KOPT-K1 (cell line): ENCODE measurements around the gene TLE3.

Experiments
- H3K27ac ChIP-seq: fragments of 200-600 bp; sonication (generic); 2 replicates; pipeline ENCODE4 v1.5.1; 2016; ENCODE audit warnings: antibody characterized with exemption, mild to moderate bottlenecking, low read depth, low read length; ENCODE audit not compliant: poor library complexity, severe bottlenecking
- H3K36me3 ChIP-seq: fragments of 200-600 bp; sonication (generic); 2 replicates; pipeline ENCODE4 v1.5.1; 2017; ENCODE audit warnings: antibody characterized with exemption, mild to moderate bottlenecking, low read length, moderate library complexity; ENCODE audit not compliant: insufficient read depth
- H3K9me3 ChIP-seq: fragments of 200-600 bp; sonication (generic); 2 replicates; pipeline ENCODE4 v1.5.1; 2017; ENCODE audit warnings: antibody characterized with exemption, low read length, mild to moderate bottlenecking; ENCODE audit not compliant: insufficient read depth, poor library complexity, severe bottlenecking

The TLE3 gene

GRCh38 chr15:70087708-70088352, 9.9 kb downstream of the TLE3 start:
- H3K36me3 ChIP-seq: peaks cover 99% of the 10 kb centered on the region
- no peaks in the 10 kb centered on the region for H3K9me3 ChIP-seq
- H3K27ac ChIP-seq: no peak overlapping the region

GRCh38 chr15:70086636-70087035, 11.1 kb downstream of the TLE3 start:
- no peaks in the 10 kb centered on the region for H3K9me3 ChIP-seq
- H3K27ac ChIP-seq: no peak overlapping the region
- peaks cover 99% of the 10 kb centered on the region for H3K36me3 ChIP-seq

- Histone ChIP-seq H3K9me3 (no peaks in the 10 kb centered on the region), H3K36me3 (peaks cover 99% of the 10 kb centered on the region), H3K27ac (no peak overlapping the region)
These were observed 13.3 kb downstream of the TLE3 start for GRCh38 chr15:70084461-70084860.

- no peaks in the 10 kb centered on the region for H3K9me3 ChIP-seq
- H3K27ac ChIP-seq: no peak overlapping the region
- peaks cover 99% of the 10 kb centered on the region for H3K36me3 ChIP-seq
These were observed 13.8 kb downstream of the TLE3 start for GRCh38 chr15:70083946-70084345.

GRCh38 chr15:70083418-70083817, 14.3 kb downstream of the TLE3 start:
- no peak overlapping the region for H3K27ac ChIP-seq
- H3K36me3 ChIP-seq: peaks cover 100% of the 10 kb centered on the region
- no peaks in the 10 kb centered on the region for H3K9me3 ChIP-seq

GRCh38 chr15:70082281-70082900, 15.3 kb downstream of the TLE3 start:
- Histone ChIP-seq H3K36me3 (peaks cover 100% of the 10 kb centered on the region), H3K27ac (no peak overlapping the region), H3K9me3 (no peaks in the 10 kb centered on the region)

GRCh38 chr15:70081612-70082011, 16.1 kb downstream of the TLE3 start:
- H3K9me3 ChIP-seq: no peaks in the 10 kb centered on the region
- peaks cover 100% of the 10 kb centered on the region for H3K36me3 ChIP-seq
- H3K27ac ChIP-seq: no peak overlapping the region

- H3K27ac ChIP-seq: no peak overlapping the region
- peaks cover 100% of the 10 kb centered on the region for H3K36me3 ChIP-seq
- H3K9me3 ChIP-seq: no peaks in the 10 kb centered on the region
These were observed 17.4 kb downstream of the TLE3 start for GRCh38 chr15:70080347-70080746.

- Histone ChIP-seq H3K9me3 (no peaks in the 10 kb centered on the region), H3K36me3 (peaks cover 100% of the 10 kb centered on the region), H3K27ac (no peak overlapping the region)
These were observed 17.8 kb downstream of the TLE3 start for GRCh38 chr15:70079888-70080287.

- Histone ChIP-seq H3K36me3 (peaks cover 100% of the 10 kb centered on the region), H3K9me3 (no peaks in the 10 kb centered on the region), H3K27ac (no peak overlapping the region)
These were observed 18.9 kb downstream of the TLE3 start for GRCh38 chr15:70078578-70079417.

- Histone ChIP-seq H3K9me3 (no peaks in the 10 kb centered on the region), H3K36me3 (peaks cover 100% of the 10 kb centered on the region), H3K27ac (no peak overlapping the region)
These were observed 20.2 kb downstream of the TLE3 start for GRCh38 chr15:70077188-70078147.

- Histone ChIP-seq H3K36me3 (peaks cover 100% of the 10 kb centered on the region), H3K27ac (no peak overlapping the region), H3K9me3 (no peaks in the 10 kb centered on the region)
These were observed 23.3 kb downstream of the TLE3 start for GRCh38 chr15:70074380-70074779.

GRCh38 chr15:70072479-70072878, 25.2 kb downstream of the TLE3 start:
- Histone ChIP-seq H3K9me3 (no peaks in the 10 kb centered on the region), H3K36me3 (peaks cover 100% of the 10 kb centered on the region), H3K27ac (no peak overlapping the region)

GRCh38 chr15:70071799-70072198, 25.9 kb downstream of the TLE3 start:
- Histone ChIP-seq H3K27ac (no peak overlapping the region), H3K36me3 (peaks cover 100% of the 10 kb centered on the region), H3K9me3 (no peaks in the 10 kb centered on the region)
